Liver (tissue), 9 donors: ENCODE data around the gene RTL1. TPM values are rescaled to one million over a fixed set of nuclear protein-coding genes. Genes with fewer than 3 reads are reported as not detected.

Source experiments
- DNase-seq: peaks from one replicate; pipeline ENCODE4 v3.0.0-alpha.2; 2017; ENCODE audit warnings: low spot score
- H3K27ac ChIP-seq, 2 donors: one replicate each; pipeline ENCODE4 v1.7.0; 2013; ENCODE audit warnings: inconsistent platforms in 2 of 2, low read length in 2 of 2, control low read depth in 1 of 2, low read depth in 1 of 2, mild to moderate bottlenecking in 1 of 2
- H3K27me3 ChIP-seq, 4 donors: one replicate each; pipeline versions ENCODE4 v1.6.1 to v1.7.0; 2013; ENCODE audit warnings: low read length in 3 of 4, inconsistent platforms in 1 of 4, mild to moderate bottlenecking in 1 of 4, moderate library complexity in 1 of 4; ENCODE audit not compliant: control insufficient read depth in 4 of 4, insufficient read depth in 4 of 4
- H3K36me3 ChIP-seq, 4 donors: one replicate each; pipeline versions ENCODE4 v1.6.1 to v1.7.0; 2013; ENCODE audit warnings: low read length in 3 of 4, mild to moderate bottlenecking in 3 of 4, low read depth in 1 of 4, moderate library complexity in 1 of 4; ENCODE audit not compliant: control insufficient read depth in 4 of 4, insufficient read depth in 3 of 4
- H3K4me1 ChIP-seq, 4 donors: one replicate each; pipeline versions ENCODE4 v1.6.1 to v1.7.0; 2013; ENCODE audit warnings: low read length in 3 of 4, mild to moderate bottlenecking in 3 of 4, moderate library complexity in 1 of 4; ENCODE audit not compliant: control insufficient read depth in 4 of 4, insufficient read depth in 4 of 4
- H3K4me3 ChIP-seq, 3 donors: one replicate each; pipeline versions ENCODE4 v1.6.1 to v1.7.0; 2013; ENCODE audit warnings: low read length in 3 of 3, control low read depth in 1 of 3, low read depth in 1 of 3, mild to moderate bottlenecking in 1 of 3
- H3K9ac ChIP-seq, 2 donors: one replicate each; pipeline ENCODE4 v1.7.0; 2013; ENCODE audit warnings: low read length in 2 of 2, mild to moderate bottlenecking in 2 of 2, moderate library complexity in 2 of 2, control low read depth in 1 of 2, low read depth in 1 of 2
- H3K9me3 ChIP-seq, 4 donors: one replicate each; pipeline versions ENCODE4 v1.6.1 to v1.7.0; 2013; ENCODE audit warnings: low read length in 3 of 4; ENCODE audit not compliant: control insufficient read depth in 4 of 4
- ATF3 ChIP-seq: IDR thresholded peaks from 2 replicates; pipeline ENCODE4 v1.6.1; 2016; ENCODE audit warnings: antibody characterized with exemption
- CTCF ChIP-seq: fragments of 150-350 bp; IDR thresholded peaks from 2 replicates; pipeline ENCODE4 v1.5.1; 2017; ENCODE audit warnings: improper control_type of control experiment, low read depth, low read length; ENCODE audit not compliant: missing input control
- EGR1 ChIP-seq, 2 donors: IDR thresholded peaks; 2 replicates each; pipeline ENCODE4 v1.6.1; 2016 to 2018; ENCODE audit warnings: antibody characterized with exemption in 2 of 2, low read depth in 2 of 2
- FOXA1 ChIP-seq: IDR thresholded peaks from 2 replicates; pipeline ENCODE4 v1.6.1; 2016; ENCODE audit warnings: antibody characterized with exemption
- FOXA2 ChIP-seq: IDR thresholded peaks from 2 replicates; pipeline ENCODE4 v1.6.1; 2016; ENCODE audit warnings: antibody characterized with exemption
- GABPA ChIP-seq, 2 donors: IDR thresholded peaks in 1 of 2; conservative IDR thresholded peaks in 1 of 2; 2 replicates each; pipeline ENCODE4 v1.6.1; 2016; ENCODE audit warnings: antibody characterized with exemption in 2 of 2, mild to moderate bottlenecking in 1 of 2, moderate library complexity in 1 of 2
- HNF4A ChIP-seq, 2 donors: conservative IDR thresholded peaks; 2 replicates each; pipeline ENCODE4 v1.6.1; 2016; ENCODE audit warnings: antibody characterized with exemption in 2 of 2, mild to moderate bottlenecking in 2 of 2
- HNF4G ChIP-seq: IDR thresholded peaks from 2 replicates; pipeline ENCODE4 v1.6.1; 2016; ENCODE audit warnings: antibody characterized with exemption
- JUND ChIP-seq, 2 donors: IDR thresholded peaks; 2 replicates each; pipeline ENCODE4 v1.6.1; 2016; ENCODE audit warnings: antibody characterized with exemption in 2 of 2
- MAX ChIP-seq: IDR thresholded peaks from 2 replicates; pipeline ENCODE4 v1.6.1; 2016; ENCODE audit warnings: antibody characterized with exemption
- NR2F2 ChIP-seq: IDR thresholded peaks from 2 replicates; pipeline ENCODE4 v1.6.1; 2016; ENCODE audit warnings: antibody characterized with exemption
- RAD21 ChIP-seq, 2 donors: IDR thresholded peaks; 2 replicates each; pipeline ENCODE4 v1.6.1; 2016; ENCODE audit warnings: antibody characterized with exemption in 2 of 2, mild to moderate bottlenecking in 2 of 2
- REST ChIP-seq: IDR thresholded peaks from 2 replicates; pipeline ENCODE4 v1.6.1; 2016; ENCODE audit warnings: antibody characterized with exemption, mild to moderate bottlenecking
- RXRA ChIP-seq, 2 donors: IDR thresholded peaks; 2 replicates each; pipeline ENCODE4 v1.6.1; 2017 to 2018; ENCODE audit warnings: antibody characterized with exemption in 2 of 2, mild to moderate bottlenecking in 1 of 2
- SP1 ChIP-seq: IDR thresholded peaks from 2 replicates; pipeline ENCODE4 v1.6.1; 2018; ENCODE audit warnings: antibody characterized with exemption, mild to moderate bottlenecking
- TAF1 ChIP-seq: conservative IDR thresholded peaks from 2 replicates; pipeline ENCODE4 v1.6.1; 2016; ENCODE audit warnings: antibody characterized with exemption, mild to moderate bottlenecking
- YY1 ChIP-seq: IDR thresholded peaks from 2 replicates; pipeline ENCODE4 v1.6.1; 2016; ENCODE audit warnings: antibody characterized with exemption, mild to moderate bottlenecking
- ZBTB33 ChIP-seq: IDR thresholded peaks from 2 replicates; pipeline ENCODE4 v1.6.1; 2016; ENCODE audit warnings: antibody characterized with exemption
- WGBS: extraction: QIAGEN DNeasy Blood & Tissue Kit; methylation state at CpG from one replicate; pipeline ENCODE4 v1.1.7; 2013; 5-methylcytosine and 5-hydroxymethylcytosine counted together
- polyA plus RNA-seq, 2 donors: library from polyadenylated mRNA; stranded (reverse) in 1 of 2; unstranded in 1 of 2; fragments of 200-250 nt in 1 of 2; fragments of >200 nt in 1 of 2; fragmentation: Nextera tagmentation in 1 of 2; extraction: Ambion mirVana in 1 of 2; gene quantifications; one replicate each; pipeline versions ENCODE4 v1.2.1 to v1.2.3, GENCODE V29; 2013 to 2015
- total RNA-seq, 2 donors: library from RNA; depleted of rRNA; stranded (reverse); fragments of >200 nt; gene quantifications; one replicate each; pipeline ENCODE4 v1.2.3, GENCODE V29; 2014
- donor health status: healthy.
- donor health status: healthy.
- donor health status: healthy.
- donor health status: healthy.
- donor health status: healthy.

Gene RTL1
- total and polyA plus RNA-seq, 4 donors, result 0.04 to 0.05 TPM; not detected in 2

- no peak for DNase-seq
- no peak overlapping the region for H3K4me3 ChIP-seq
- H3K4me1 ChIP-seq, result no peaks in the 10 kb centered on the region
- no peak overlapping the region for H3K9ac ChIP-seq
- H3K27me3 ChIP-seq, result no peaks in the 10 kb centered on the region
- no peaks in the 10 kb centered on the region for H3K36me3 ChIP-seq
- no peak overlapping the region for H3K27ac ChIP-seq
- 85% methylated on average over 17 of the region's 17 CpGs for WGBS
- no peaks in the 10 kb centered on the region for H3K9me3 ChIP-seq
- no peak for TF ChIP-seq NR2F2
- no peak for TF ChIP-seq HNF4G
- no peak for TF ChIP-seq REST
- no peak for TF ChIP-seq RAD21 (IDR thresholded peaks at IDR 0.05)
These were observed 27.5 kb downstream of the RTL1 start for GRCh38 chr14:100875861-100876590.

- TF ChIP-seq GABPA (IDR thresholded peaks at IDR 0.05 in 1 of 2, conservative IDR thresholded peaks at IDR 0.05 in 1 of 2) (no peak), SP1 (no peak), HNF4G (no peak), REST (no peak), YY1 (no peak), EGR1 (IDR thresholded peaks at IDR 0.05; ENCODE audit: low read depth in 2 of 2) (no peak), JUND (IDR thresholded peaks at IDR 0.05) (no peak), RXRA (IDR thresholded peaks at IDR 0.05) (no peak), FOXA1 (no peak), ATF3 (no peak), CTCF (no peak), TAF1 (no peak), RAD21 (IDR thresholded peaks at IDR 0.05) (no peak), HNF4A (conservative IDR thresholded peaks at IDR 0.05) (no peak), NR2F2 (no peak), ZBTB33 (no peak), MAX (no peak), FOXA2 (no peak)
- no peak for DNase-seq
- no peak overlapping the region for H3K27ac ChIP-seq
- H3K27me3 ChIP-seq, result no peaks in the 10 kb centered on the region
- whole genome bisulfite sequencing, result 91% methylated on average over 6 of the region's 6 CpGs
- no peaks in the 10 kb centered on the region for H3K36me3 ChIP-seq
- H3K4me3 ChIP-seq, result no peak overlapping the region
- H3K4me1 ChIP-seq, result no peaks in the 10 kb centered on the region
- H3K9me3 ChIP-seq, result no peaks in the 10 kb centered on the region
- H3K9ac ChIP-seq, result no peak overlapping the region
These were observed 28.4 kb downstream of the RTL1 start for GRCh38 chr14:100875126-100875525.
